ENCODE data around the gene BICDL2.
"Not testable (repeated sequence)": the region's sequence is repeated elsewhere in the genome, so short reads cannot be mapped to it uniquely, and the experiment has no call there.

BICDL2 gene

GRCh38 chr16:3036726-3037315 is at the start of gene BICDL2:
BICDL2 (minus strand) TSS chr16:3036944; CDS start chr16:3035496, 1,448 bp downstream.
- FAIRE-seq: no peak

DNA sequence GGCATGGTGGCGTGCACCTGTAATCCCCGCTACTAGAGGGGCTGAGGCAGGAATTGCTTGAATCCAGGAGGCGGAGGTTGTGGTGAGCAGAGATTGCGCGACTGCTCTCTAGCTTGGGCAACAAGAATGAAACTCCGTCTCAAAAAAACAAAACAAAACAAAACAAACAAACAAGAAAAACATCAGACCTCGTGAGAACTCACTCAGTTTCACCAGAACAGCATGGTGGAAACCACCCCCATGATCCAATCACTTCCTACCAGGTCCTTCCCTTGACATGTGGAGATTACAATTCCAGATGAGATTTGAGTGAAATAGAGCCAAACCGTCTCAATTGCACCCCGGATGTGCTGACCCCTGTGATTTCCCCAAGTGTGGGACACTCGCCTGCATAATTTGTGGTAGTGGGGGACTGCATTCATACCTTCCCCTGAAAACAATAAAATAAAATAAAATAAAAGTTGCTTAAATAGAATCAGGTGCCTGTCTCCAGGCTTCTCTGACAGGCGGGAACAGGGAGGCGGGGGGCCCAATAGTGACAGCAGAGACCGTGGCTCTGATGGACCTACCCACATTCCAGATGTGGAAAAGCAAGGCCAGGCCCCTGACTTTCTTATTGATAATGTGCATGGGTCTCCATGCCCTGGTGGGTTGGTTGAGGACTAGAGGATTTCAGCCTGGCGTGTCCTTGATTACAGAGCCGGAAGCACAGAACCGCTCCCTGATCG is 49.3 kb upstream of the BICDL2 start:
- FAIRE-seq: no peak

- FAIRE-seq: no peak
Measured at GRCh38 chr16:3084969-3085670, 48.4 kb upstream of the BICDL2 start.

DNA sequence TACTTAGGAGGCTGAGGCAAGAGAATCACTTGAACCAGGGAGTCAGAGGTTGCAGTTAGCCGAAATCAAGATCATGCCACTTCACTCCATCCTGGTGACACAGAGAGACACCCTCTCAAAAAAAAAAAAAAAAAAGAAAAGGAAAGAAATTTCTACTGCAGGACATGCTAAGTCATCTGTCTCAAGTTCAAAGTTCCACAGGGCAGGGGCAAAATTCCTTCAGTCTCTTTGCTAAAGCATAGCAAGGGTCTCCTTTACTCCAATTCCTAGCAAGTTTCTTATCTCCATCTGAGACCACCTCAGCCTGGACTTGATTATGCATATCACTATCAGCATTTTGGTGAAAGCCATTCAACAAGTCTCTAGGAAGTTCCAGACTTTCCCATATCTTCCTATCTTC is 47.7 kb upstream of the BICDL2 start:
- no peak for FAIRE-seq

GRCh38 chr16:3083408-3083807 is 46.7 kb upstream of the BICDL2 start:
- not testable (repeated sequence) for FAIRE-seq

GRCh38 chr16:3081957-3082356 is 45.2 kb upstream of the BICDL2 start:
- FAIRE-seq: not testable (repeated sequence)

GRCh38 chr16:3080024-3080423 is 43.3 kb upstream of the BICDL2 start:
- no peak for FAIRE-seq

DNA sequence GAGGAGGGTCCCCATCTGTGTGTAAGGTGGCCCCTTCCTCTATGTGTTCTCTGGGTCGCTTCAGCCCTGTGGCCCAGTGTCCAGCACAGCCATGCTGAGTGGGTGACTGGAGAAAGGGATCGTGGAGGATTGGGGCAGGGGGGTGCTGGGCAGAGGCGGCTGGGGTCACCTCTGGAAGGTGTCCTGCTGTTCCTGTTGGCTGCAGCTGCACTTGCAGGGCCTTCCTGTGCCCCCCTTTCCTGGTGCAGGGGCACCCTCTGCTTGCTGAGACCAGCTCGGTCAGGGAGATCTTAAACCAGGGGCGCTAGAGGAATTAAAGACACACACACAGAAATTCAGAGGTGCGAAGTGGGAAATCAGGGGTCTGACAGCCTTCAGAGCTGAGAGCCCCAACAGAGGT is 39.8 kb upstream of the BICDL2 start:
- FAIRE-seq: no peak

DNA sequence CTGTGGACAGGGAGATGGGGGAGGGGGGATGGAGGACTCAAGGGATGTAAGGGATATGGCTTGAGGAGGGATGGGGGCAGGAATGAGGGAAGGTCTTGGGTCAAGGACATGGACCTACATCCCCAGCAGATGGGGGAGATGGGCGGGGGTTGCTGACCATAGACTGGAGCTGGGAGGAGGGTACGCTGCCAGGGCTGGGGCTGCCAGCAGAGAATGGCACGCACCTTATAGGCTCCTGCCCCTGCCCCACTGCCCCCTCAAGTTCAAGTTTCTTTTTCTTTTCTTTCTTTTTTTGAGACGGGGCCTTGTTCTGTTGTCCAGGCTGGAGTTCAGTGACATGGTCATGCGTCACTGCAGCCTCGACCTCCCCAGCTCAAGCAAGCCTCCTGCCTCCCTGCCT is 39.2 kb upstream of the BICDL2 start:
- not testable (repeated sequence) for FAIRE-seq

- no peak for FAIRE-seq
Measured at GRCh38 chr16:3075523-3075915, 38.8 kb upstream of the BICDL2 start.

DNA sequence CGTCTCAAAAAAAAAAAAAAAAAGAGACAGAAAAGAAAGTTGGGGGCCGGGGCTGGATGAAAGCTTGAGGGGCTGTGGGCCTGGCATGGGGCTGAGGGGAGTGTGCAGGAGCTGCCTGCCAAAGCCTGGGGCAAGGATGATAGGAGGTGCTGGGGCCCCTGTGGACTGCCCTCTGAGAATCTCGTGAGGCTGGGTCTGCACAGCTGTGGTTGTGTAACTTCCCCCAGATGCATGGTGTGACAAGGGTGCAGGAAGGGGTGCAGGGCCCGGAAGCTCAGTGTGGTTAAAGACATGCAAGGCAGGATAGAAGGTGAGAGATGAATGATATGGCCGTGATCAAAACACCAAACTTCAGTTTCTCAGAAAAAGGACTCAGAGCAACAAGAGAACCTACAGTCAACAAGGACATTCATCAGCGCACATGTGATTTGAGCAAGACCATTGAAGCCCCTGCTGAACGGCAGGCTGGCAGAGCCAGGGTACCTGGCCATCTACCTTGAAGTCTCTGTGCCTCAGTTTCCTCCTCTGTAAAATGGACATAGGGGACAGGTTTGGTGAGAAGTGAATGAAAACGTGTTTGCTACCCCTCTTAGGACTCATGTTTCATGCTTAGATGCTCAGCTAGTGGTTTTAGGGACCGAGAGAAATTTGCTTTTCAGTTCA is 38.2 kb upstream of the BICDL2 start:
- FAIRE-seq: no peak

GRCh38 chr16:3073448-3073847 is 36.7 kb upstream of the BICDL2 start:
- FAIRE-seq: no peak

- FAIRE-seq: not testable (repeated sequence)
Measured at GRCh38 chr16:3072576-3073263, 36.0 kb upstream of the BICDL2 start.

DNA sequence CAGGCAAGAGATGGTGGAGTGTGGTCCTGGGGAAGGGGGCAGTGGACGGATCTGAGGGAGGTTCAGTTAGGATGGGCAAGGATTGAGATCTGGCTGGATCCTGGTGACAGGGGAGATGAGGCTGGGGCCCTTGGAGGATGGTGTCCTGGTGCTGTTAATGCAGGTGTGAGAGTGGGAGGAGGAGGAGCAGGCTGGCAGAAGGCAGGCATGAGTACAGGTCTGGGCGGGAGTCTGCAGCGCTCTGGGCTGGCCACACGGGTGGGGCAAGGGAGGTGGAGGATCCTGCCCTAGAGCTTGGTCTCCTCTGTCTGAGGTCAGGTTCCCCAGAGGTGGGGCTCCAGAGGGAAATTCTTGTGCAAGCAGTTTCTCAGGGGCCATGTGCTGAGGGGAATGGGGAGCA is 35.4 kb upstream of the BICDL2 start:
- not testable (repeated sequence) for FAIRE-seq

GRCh38 chr16:3071655-3072054 is 34.9 kb upstream of the BICDL2 start:
- no peak for FAIRE-seq

DNA sequence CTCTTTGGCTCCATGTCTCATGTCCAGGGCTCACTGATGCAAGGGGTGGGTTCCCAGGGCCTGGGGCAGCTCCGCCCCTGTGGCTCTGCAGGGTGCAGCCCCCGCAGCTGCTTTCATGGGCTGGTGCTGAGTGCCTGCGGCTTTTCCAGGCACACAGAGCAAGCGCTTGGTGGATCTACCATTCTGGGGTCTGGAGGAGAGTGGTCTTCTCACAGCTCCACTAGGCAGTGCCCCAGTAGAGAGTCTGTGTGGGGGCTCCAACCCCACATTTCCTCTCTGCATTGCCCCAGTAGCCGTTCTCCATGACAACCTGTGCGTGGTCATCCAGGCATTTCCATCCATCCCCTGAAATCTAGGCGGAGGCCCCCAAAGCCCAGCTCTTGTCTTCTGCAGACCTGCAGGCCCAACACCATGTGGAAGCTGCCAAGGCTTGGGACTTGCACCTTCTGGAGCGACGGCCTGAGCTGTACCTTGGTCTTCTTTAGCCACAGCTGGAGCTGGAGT is 33.9 kb upstream of the BICDL2 start:
- FAIRE-seq: no peak

DNA sequence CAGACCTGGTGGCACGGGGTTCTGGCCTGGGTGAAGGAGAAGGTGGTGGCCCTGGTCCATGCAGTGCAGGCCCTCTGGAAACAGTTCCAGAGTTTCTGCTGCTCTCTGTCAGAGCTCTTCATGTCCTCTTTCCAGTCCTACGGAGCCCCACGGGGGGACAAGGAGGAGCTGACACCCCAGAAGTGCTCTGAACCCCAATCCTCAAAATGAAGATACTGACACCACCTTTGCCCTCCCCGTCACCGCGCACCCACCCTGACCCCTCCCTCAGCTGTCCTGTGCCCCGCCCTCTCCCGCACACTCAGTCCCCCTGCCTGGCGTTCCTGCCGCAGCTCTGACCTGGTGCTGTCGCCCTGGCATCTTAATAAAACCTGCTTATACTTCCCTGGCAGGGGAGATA is 32.4 kb upstream of the BICDL2 start:
- not testable (repeated sequence) for FAIRE-seq

DNA sequence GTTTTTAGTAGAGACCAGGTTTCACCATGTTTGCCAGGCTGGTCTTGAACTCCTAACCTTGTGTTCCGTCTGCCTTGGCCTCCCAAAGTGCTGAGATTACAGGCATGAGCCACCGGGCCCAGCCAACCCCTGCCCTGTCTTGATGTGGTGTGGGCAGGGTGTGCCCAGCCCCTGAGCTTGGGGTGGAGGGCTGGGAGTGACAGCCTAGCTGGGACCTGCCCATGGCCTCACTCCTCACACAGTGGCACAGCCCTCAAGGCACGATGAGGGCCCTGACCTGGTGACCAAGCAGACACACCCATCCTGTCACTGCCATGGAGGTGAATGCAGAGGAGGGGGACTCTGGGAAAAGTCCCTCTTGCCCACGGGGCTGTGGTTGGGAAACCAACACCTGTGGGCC is 31.7 kb upstream of the BICDL2 start:
- FAIRE-seq: no peak

DNA sequence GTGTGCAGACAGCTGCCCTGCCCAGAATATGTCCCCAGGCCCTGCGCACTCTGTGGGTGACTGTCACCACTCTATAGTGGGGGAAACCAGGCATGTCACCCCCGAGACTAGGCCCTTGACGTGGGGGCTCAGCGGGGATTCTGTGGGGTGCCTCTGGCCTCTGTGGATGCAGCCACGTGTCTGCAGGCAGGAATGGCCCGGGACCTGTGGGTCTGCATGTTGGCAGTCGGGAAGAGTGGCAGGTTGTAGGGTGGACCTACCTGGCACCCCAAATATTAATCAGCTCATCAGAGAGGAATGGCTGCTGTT is 29.6 kb upstream of the BICDL2 start:
- FAIRE-seq: no peak

DNA sequence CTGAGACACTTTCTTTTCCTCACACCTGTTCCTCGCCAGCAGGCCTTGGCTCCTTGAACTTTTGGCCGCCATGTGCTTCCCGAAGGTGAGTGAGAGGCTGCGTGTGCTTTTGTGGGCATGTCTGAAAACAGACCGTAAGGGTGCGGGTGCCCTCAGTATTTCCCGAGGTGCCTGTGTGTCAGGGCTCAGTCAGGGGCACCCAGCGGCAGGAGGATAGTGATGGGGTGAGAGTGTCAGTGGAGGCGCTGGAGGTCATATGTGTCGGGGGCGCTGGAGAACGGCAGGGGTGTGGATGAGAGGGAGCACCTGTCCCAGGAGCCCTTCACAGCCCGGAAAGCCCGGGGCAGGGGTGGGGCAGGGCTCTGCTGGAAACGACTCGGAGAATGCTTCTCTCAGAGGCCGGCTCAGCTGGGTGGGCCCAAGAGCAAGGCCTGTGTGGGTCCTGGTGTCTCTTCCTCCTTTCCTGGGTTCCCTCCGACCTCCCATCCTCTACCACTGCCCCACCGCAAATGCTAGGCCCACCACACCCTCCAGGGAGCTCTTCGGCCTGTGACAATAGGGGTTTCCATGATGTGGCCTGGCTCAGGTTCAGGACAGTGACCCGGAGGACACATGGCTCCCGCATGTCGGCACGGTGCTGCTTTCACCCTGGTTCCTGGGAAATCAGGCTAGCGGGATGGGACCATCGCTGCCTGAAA is 29.1 kb upstream of the BICDL2 start:
- no peak for FAIRE-seq

DNA sequence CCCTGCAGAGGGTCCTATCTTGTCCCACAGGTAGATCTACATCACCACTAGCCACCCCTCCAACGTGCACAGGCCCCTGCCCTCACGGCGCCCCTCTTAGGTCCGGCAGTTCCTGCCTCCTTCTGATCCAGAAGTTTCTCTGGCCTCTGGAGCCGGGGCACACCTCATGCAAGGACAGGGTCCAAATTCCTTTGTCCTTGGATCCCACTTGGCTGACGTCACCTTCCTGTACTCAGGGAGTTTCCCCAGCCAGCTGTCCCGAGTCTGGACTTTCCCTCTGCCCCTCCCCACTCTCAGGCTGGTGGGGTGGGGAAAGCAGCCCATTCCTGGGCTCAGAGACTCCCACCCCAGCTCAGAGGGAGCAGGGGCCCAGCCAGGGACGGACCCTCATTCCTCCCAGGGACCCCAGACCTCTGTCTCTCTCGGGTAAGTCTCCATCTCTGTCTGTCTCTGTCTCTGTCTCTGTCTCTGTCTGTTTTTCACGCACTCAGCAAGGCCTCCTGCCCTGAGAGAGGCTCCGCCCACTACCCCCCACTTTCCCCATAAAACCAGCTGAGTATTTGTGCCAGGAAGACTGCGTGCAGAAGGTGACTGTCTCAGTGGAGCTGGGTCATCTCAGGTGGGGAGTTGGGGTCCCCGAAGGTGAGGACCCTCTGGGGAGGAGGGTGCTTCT is 28.5 kb upstream of the BICDL2 start, which contains the start of gene IL32:
Gene IL32, plus strand, starts transcription at position 572 of the 673 bp plus-strand sequence. CDS start 172 bp downstream, outside the sequence.
- FAIRE-seq: no peak
